GM18858 (cell line): ENCODE data around the gene TSHZ1.
"Not testable (repeated sequence)": the region's sequence is repeated elsewhere in the genome, so short reads cannot be mapped to it uniquely, and the experiment has no call there.

ENCODE experiments used
- ATAC-seq: cut with Tn5 transposase; IDR thresholded peaks from one replicate; pipeline ENCODE4 v1.9.1; 2021; ENCODE audit not compliant: unreplicated experiment

The TSHZ1 gene

GRCh38 chr18:75179819-75180600 is 30.6 kb upstream of the TSHZ1 start:
- ATAC-seq: no peak

DNA sequence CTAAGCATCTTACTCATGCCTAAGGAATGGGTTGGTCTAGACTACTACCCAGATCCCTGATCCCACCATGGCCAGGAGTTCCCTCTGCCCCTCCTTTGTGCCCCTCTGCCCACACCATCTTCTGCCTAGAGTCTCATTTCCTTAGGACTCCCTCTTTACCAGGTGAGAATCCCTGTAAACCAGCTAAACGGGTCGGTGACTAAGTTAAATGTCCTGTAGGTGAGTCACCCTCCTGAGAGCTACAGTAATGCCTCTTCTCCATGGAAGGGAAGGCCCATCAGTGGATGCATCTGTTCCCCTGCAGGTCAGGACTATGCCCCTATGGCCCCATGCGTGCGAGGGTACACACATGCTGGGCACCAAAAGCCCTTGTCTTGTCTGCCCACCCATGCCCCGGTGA is 27.1 kb upstream of the TSHZ1 start:
- ATAC-seq: no peak

GRCh38 chr18:75183973-75184493 is 26.6 kb upstream of the TSHZ1 start:
- ATAC-seq: no peak

- no peak for ATAC-seq
These were observed 25.1 kb upstream of the TSHZ1 start for GRCh38 chr18:75185460-75185859.

GRCh38 chr18:75187702-75188101 is 22.9 kb upstream of the TSHZ1 start:
- not testable (repeated sequence) for ATAC-seq

DNA sequence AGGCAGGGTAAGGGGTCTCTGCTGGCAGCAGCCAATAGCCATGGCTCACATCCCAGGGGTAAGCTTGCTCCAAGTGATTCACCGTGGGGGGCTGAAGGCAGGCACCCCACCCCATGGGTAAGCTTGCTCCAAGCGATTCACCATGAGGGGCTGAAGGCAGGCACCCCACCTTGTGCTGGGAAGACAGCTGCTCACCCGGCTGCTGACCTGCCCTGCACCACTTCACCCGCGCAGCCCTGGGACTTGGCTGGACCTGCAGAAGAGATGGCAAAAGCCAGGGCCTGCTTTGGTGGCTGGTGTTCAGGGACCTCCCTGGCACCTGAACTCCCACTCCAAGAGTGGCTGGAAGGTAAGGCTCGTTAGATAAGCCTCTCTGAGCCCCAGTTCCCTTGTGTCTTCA is 20.9 kb upstream of the TSHZ1 start:
- no peak for ATAC-seq

DNA sequence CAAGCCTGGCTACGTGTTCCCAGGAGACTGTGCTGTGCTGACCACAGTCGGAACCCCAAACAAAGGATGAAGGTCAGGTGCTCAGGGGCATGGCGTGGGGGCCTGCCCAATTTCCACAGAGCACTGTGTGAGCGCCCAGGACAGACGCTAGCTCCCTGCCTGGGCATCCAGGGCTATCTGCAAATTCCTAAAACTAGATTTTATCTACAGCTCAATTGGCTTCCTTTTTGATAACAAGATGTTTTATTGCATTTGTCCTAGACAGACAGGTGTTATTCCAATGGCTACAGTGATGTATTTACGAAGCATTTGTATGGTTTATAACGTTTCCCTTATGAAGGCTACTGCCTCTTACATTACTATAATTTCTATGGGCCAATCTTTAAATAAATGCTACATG is 17.7 kb upstream of the TSHZ1 start:
- ATAC-seq: no peak

- no peak for ATAC-seq
These were observed 12.6 kb upstream of the TSHZ1 start for GRCh38 chr18:75198036-75198435.

- no peak for ATAC-seq
These were observed 11.3 kb upstream of the TSHZ1 start for GRCh38 chr18:75199327-75199726.

GRCh38 chr18:75200071-75200470 is 10.5 kb upstream of the TSHZ1 start:
- no peak for ATAC-seq

- ATAC-seq: no peak
These were observed 9.9 kb upstream of the TSHZ1 start for GRCh38 chr18:75200605-75201280.

DNA sequence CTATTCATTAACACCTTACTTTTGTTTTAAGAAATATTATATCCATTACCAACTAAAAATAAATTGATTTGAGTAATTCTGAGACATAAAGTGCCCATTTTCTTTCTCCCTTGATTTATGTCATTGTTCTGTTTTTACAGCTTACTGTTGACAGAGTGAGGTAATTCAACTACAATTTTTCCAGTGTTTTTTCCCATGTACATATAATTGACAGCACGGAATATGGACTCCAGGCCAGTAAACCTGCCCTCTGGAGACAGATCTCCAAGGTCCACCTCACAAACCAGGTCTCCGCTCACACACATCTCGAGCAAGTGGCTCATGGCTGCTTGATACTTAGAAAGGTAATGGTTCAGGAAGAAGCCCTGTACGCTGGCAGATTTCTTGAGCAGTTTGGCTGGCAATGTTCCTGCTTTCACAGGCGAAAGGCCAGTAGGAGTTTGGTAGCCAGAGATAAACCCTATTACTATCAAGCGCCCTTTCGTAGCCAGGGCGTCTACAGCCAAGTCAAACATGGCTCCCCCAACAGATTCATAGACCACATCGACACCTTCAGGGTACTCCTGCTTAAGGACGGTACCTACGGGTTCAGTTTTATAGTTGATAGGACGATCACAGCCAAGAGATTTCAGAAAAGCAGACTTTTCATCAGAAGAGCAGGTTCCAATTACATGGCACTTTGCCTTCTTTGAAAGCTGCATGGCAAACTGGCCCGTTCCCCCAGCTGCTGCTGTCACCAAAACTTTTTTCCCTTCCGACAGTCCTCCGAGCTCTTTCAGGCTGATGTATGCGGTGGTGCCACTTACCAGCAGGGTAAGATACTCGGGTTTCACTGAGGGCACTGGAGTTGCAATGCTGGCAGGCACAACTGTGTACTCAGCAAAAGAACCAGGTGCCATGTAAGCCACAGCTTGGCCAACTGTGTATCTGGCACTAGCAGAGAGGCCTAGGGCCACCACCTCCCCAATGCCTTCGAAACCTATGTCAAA is 9.0 kb upstream of the TSHZ1 start:
- ATAC-seq: no peak

- no peak for ATAC-seq
These were observed 7.8 kb upstream of the TSHZ1 start for GRCh38 chr18:75202696-75203365.

DNA sequence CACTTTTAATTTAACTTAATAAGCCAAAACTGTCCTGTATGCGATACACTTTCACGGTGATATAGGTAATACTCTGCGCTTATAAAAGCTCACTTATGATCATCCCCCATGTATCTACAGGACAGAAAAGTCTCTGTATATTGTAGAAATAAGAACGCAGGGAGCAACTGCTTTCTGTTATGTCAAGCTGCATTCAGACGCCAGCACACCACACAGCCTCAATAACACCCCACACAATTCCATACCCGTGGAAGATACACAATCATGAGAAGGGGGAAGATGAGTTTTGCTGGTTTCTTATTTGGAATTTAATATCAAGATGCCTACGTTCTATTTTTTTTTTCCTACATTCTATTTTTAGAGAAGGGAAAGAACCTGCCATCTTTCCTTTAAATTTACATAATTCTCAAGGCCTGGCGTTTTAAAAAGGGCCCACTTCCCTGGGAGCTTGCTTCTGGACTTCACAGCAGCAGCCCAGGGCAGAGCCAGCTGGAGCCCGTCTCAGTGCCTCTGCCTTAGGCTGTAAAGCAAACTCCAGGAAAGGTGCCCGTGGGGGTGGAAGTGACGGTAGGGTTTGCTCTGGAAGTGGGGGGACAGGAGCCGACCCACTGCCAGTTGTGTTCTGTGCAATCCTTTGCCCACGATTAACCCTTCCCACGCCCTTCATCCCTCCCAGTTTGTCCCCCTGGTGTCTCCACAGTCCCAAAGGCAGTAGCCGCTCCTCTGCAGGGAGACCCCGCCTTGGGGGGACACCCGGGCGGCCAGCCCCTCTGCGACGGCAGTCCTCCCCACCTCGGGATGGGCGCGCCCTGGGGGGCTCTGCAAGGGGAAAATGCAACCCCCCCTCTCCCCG is 7.0 kb upstream of the TSHZ1 start:
- no peak for ATAC-seq

DNA sequence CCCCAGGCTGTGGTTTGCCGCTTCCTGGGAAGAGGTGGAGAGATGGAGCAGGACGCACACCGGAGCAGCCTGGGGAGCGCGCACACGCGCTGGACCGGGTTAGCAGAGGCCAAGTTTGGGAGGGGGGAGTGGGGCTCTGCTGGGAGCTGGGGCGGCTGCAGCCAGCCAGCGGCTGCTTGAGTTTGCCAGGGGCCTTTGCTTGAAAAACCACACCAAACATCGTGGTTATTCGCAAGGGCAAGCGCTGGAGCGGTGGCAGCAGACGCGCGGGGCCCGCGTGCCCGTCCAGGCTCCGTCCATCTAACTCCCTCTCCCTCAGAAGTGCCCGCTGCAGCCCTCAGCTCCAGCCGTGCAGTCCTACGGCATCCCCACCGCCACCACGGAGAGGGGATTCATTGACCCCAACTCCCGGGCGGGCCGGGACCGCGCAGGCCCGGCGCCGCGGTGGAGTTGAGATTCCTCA is 6.3 kb upstream of the TSHZ1 start:
- ATAC-seq: no peak

- ATAC-seq: no peak
These were observed 5.7 kb upstream of the TSHZ1 start for GRCh38 chr18:75204732-75205513.

DNA sequence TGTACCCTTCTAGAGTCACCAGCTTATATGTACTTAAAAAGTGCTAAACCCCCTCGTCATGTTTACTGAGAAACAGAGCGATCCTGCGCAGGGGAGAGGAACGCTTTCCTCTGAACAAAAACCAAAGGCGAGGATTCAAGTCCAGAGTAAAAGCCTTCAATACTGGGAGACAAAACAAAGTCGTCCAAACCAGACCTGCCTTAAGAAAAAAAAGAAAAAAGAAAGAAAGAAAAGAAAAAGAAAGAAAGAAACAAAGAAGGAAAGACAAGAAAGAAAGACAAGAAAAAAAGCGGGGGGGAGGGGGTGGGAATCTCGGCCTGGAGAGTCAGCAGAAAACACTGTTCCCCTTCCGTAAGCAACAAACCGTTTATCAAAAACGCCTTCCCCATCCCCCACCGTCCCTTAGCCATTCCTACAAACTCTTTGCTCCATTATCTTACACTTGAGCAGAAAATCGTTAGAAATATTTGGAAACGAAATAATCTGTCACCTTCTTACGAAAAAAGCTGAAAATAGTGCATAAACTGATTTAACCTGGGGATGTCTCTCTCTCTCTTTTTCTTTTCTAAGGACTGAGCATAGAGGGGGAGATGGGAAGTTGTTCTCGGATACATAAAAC is 5.0 kb upstream of the TSHZ1 start:
- no peak for ATAC-seq
